Breast epithelium (tissue), 3 donors: ENCODE results near the gene CD200R1.

Experiments used
- CTCF ChIP-seq, 3 donors: fragments of 450-650 bp; IDR thresholded peaks; one replicate each; pipeline ENCODE4 v1.5.1; 2016 to 2017; ENCODE audit warnings: antibody characterized with exemption in 3 of 3, mild to moderate bottlenecking in 3 of 3, moderate library complexity in 3 of 3
- POLR2A ChIP-seq: fragments of 450-650 bp; IDR thresholded peaks from one replicate; pipeline ENCODE4 v1.6.1; 2016; ENCODE audit warnings: antibody characterized with exemption, mild to moderate bottlenecking, moderate library complexity
- POLR2AphosphoS5 ChIP-seq, 3 donors: sonication (generic); formaldehyde crosslinking; IDR thresholded peaks; one replicate each; pipeline ENCODE4 v1.6.1; 2017; ENCODE audit warnings: antibody characterized with exemption in 3 of 3

DNA sequence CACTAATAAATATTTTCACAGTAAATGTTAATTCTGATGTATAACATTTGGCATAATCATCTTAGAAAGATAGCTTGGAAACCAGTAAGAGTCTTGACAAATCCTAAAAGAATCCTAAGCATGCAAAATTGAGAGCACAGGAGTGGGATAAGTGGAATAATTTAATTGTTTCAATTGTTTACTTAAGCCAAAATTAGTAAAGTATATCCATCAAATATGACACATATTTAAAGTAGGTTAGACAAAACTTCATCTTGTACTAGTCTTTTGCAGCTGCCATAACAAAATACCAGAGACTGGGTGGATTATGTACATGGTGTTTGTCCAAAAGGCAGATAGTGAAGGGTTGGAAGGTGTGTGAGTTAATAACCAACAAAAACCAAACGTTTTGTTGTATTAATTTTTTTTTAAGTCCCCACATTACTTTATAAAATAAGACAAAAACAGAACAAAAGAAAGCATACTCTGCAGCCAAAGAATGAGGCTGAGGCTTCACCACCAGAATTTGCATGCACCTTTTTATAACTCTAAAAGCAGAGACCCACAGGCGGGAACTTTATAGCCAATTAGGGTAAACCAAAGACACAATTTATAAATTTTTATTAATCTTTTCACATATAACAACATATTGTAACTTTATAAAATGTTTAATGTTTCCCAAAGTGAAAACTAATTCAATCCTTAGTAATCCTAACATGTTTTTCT, 86.4 kb downstream of the CD200R1 start:
- TF ChIP-seq CTCF (IDR thresholded peaks at IDR 0.05) (no peak), POLR2A (no peak), POLR2AphosphoS5 (IDR thresholded peaks at IDR 0.05) (no peak)
